Myocyte (in vitro differentiated cells): Measurements from ENCODE around the gene PGA3. TPM values are rescaled to one million over a fixed set of nuclear protein-coding genes. Genes with fewer than 3 reads are reported as not detected.
"Not testable (repeated sequence)": the region's sequence is repeated elsewhere in the genome, so short reads cannot be mapped to it uniquely, and the experiment has no call there.

Source experiments
- DNase-seq: peaks from one replicate; pipeline ENCODE4 v3.0.0-alpha.2; 2012; ENCODE audit warnings: low read depth
- total RNA-seq: library from RNA; depleted of rRNA; stranded (reverse); fragments of >200 nt; gene quantifications from 2 replicates; pipeline ENCODE4 v1.2.3, GENCODE V29; 2014

PGA3 gene
- total RNA-seq, 1 donor from 2014 or later, result 10.7 TPM

- no peak for DNase-seq
Observed at GRCh38 chr11:61170566-61170965, 32.7 kb upstream of the PGA3 start.

GRCh38 chr11:61171907-61172306 lies 31.4 kb upstream of the PGA3 start:
- no peak for DNase-seq

- DNase-seq, result no peak
Observed at GRCh38 chr11:61172356-61172755, 31.0 kb upstream of the PGA3 start.

- no peak for DNase-seq
Observed at GRCh38 chr11:61172888-61173287, 30.4 kb upstream of the PGA3 start.

- DNase-seq, result peak; percentile 55
Observed at GRCh38 chr11:61173456-61173855, 29.9 kb upstream of the PGA3 start.

GRCh38 chr11:61174273-61174672 lies 29.0 kb upstream of the PGA3 start:
- no peak for DNase-seq

GRCh38 chr11:61174949-61175348 lies 28.4 kb upstream of the PGA3 start:
- DNase-seq, result no peak

GRCh38 chr11:61176446-61176845 lies 26.9 kb upstream of the PGA3 start:
- DNase-seq, result no peak

- not testable (repeated sequence) for DNase-seq
Observed at GRCh38 chr11:61180205-61180604, 23.1 kb upstream of the PGA3 start.

- no peak for DNase-seq
Observed at GRCh38 chr11:61181489-61181888, 21.8 kb upstream of the PGA3 start.

GRCh38 chr11:61183645-61184044 lies 19.7 kb upstream of the PGA3 start:
- DNase-seq, result no peak

GRCh38 chr11:61186504-61186903 lies 16.8 kb upstream of the PGA3 start:
- DNase-seq, result no peak

- peak; percentile 82 for DNase-seq
Observed at GRCh38 chr11:61187505-61188130, 15.7 kb upstream of the PGA3 start.

- DNase-seq, result no peak
Observed at GRCh38 chr11:61189933-61190332, 13.4 kb upstream of the PGA3 start.

- DNase-seq, result no peak
Observed at GRCh38 chr11:61193596-61193995, 9.7 kb upstream of the PGA3 start.

GRCh38 chr11:61194169-61194671 lies 9.1 kb upstream of the PGA3 start:
- DNase-seq, result no peak

GRCh38 chr11:61194981-61195695 lies 8.2 kb upstream of the PGA3 start:
- DNase-seq, result no peak

- no peak for DNase-seq
Observed at GRCh38 chr11:61195719-61196118, 7.6 kb upstream of the PGA3 start.

- DNase-seq, result no peak
Observed at GRCh38 chr11:61198361-61198760, 5.0 kb upstream of the PGA3 start.

- no peak for DNase-seq
Observed at GRCh38 chr11:61198948-61199523, 4.3 kb upstream of the PGA3 start.

- DNase-seq, result no peak
Observed at GRCh38 chr11:61201476-61201875, 1.8 kb upstream of the PGA3 start.

- DNase-seq, result not testable (repeated sequence)
Observed at GRCh38 chr11:61203873-61204272, 558 bp downstream of the PGA3 start.
